ENCODE data around the gene C2orf66.

The C2orf66 gene

GRCh38 chr2:196846295-196846694 lies 37.1 kb upstream of the C2orf66 start:
- Histone ChIP-seq H3K27me3 (replicated peaks; ENCODE audit: control insufficient read depth, insufficient read depth, low read length) (no peaks in the 10 kb centered on the region), H3K36me3 (ENCODE audit: control insufficient read depth, insufficient read depth, low read length) (no peaks in the 10 kb centered on the region), H3K4me3 (replicated peaks; ENCODE audit: low read depth, low read length) (no peak overlapping the region)
- no peak for TF ChIP-seq CTCF (IDR thresholded peaks at IDR 0.05; ENCODE audit: insufficient read depth, low read length, poor library complexity, severe bottlenecking)
- DNase-seq (ENCODE audit: extremely low read depth, insufficient read length), result no peak

- no peaks in the 10 kb centered on the region for H3K27me3 ChIP-seq (replicated peaks; ENCODE audit: control insufficient read depth, insufficient read depth, low read length)
Measured at GRCh38 chr2:196845371-196845770, 36.2 kb upstream of the C2orf66 start.

GRCh38 chr2:196840171-196840570 lies 31.0 kb upstream of the C2orf66 start:
- H3K27me3 ChIP-seq (replicated peaks; ENCODE audit: control insufficient read depth, insufficient read depth, low read length), result no peaks in the 10 kb centered on the region
- no peak for DNase-seq (ENCODE audit: extremely low read depth, insufficient read length)
- H3K36me3 ChIP-seq (ENCODE audit: control insufficient read depth, insufficient read depth, low read length), result no peaks in the 10 kb centered on the region
- H3K4me3 ChIP-seq (replicated peaks; ENCODE audit: low read depth, low read length), result no peak overlapping the region
- TF ChIP-seq CTCF (IDR thresholded peaks at IDR 0.05; ENCODE audit: insufficient read depth, low read length, poor library complexity, severe bottlenecking), result no peak

More at GRCh38 chr2:196845371-196845770, 36.2 kb upstream of the C2orf66 start:
- DNase-seq (ENCODE audit: extremely low read depth, insufficient read length), result no peak
- no peak for TF ChIP-seq CTCF (IDR thresholded peaks at IDR 0.05; ENCODE audit: insufficient read depth, low read length, poor library complexity, severe bottlenecking)
- Histone ChIP-seq H3K4me3 (replicated peaks; ENCODE audit: low read depth, low read length) (no peak overlapping the region), H3K36me3 (ENCODE audit: control insufficient read depth, insufficient read depth, low read length) (no peaks in the 10 kb centered on the region)

- DNase-seq (ENCODE audit: extremely low read depth, insufficient read length), result no peak
- Histone ChIP-seq H3K4me3 (replicated peaks; ENCODE audit: low read depth, low read length) (no peak overlapping the region), H3K27me3 (replicated peaks; ENCODE audit: control insufficient read depth, insufficient read depth, low read length) (no peaks in the 10 kb centered on the region), H3K36me3 (ENCODE audit: control insufficient read depth, insufficient read depth, low read length) (no peaks in the 10 kb centered on the region)
- TF ChIP-seq CTCF (IDR thresholded peaks at IDR 0.05; ENCODE audit: insufficient read depth, low read length, poor library complexity, severe bottlenecking), result no peak
Measured at GRCh38 chr2:196839574-196839973, 30.4 kb upstream of the C2orf66 start.

- Histone ChIP-seq H3K4me3 (replicated peaks; ENCODE audit: low read depth, low read length) (no peak overlapping the region), H3K36me3 (ENCODE audit: control insufficient read depth, insufficient read depth, low read length) (no peaks in the 10 kb centered on the region), H3K27me3 (replicated peaks; ENCODE audit: control insufficient read depth, insufficient read depth, low read length) (no peaks in the 10 kb centered on the region)
- no peak for DNase-seq (ENCODE audit: extremely low read depth, insufficient read length)
- TF ChIP-seq CTCF (IDR thresholded peaks at IDR 0.05; ENCODE audit: insufficient read depth, low read length, poor library complexity, severe bottlenecking), result no peak
Measured at GRCh38 chr2:196836440-196836839, 27.3 kb upstream of the C2orf66 start.

- Histone ChIP-seq H3K27me3 (replicated peaks; ENCODE audit: control insufficient read depth, insufficient read depth, low read length) (no peaks in the 10 kb centered on the region), H3K4me3 (replicated peaks; ENCODE audit: low read depth, low read length) (no peak overlapping the region), H3K36me3 (ENCODE audit: control insufficient read depth, insufficient read depth, low read length) (no peaks in the 10 kb centered on the region)
- no peak for TF ChIP-seq CTCF (IDR thresholded peaks at IDR 0.05; ENCODE audit: insufficient read depth, low read length, poor library complexity, severe bottlenecking)
- DNase-seq (ENCODE audit: extremely low read depth, insufficient read length), result no peak
Measured at GRCh38 chr2:196830701-196831100, 21.5 kb upstream of the C2orf66 start.

All from GM06990 (cell line).